Measurements from ENCODE around the gene SLC4A5.

DNA sequence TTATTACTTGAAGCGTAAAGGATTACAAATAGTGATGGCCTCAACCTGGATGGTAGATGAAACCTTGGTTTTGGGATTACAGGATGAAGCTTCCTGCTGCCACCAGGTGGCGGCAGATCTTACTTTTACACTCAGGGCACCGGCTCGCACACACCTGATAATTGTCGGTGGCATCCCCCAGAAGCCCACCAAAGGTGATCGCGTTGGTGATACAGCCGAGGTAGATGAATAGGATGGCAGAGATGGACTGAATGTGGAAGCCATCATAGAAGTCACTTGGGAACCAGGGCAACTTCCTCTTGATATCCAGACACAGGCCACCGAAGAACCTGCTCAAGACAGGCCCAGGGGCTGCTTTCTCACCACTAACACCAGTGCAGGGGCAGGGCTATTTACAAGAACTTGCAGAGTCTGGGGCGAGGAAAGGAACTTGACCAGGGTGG is 93.0 kb downstream of the SLC4A5 start:
- TF ChIP-seq EZH2 (IDR thresholded peaks at IDR 0.05; ENCODE audit: borderline replicate concordance, low read depth, low read length, poor library complexity, severe bottlenecking) = no peak
- TF ChIP-seq CTCF (conservative IDR thresholded peaks at IDR 0.05; ENCODE audit: low read depth, low read length) = peak; percentile 83

All from A673 (cell line).